ENCODE data around the gene HLCS. TPM values are rescaled to one million over a fixed set of nuclear protein-coding genes. Genes with fewer than 3 reads are reported as not detected.
"Not testable (repeated sequence)": the region's sequence is repeated elsewhere in the genome, so short reads cannot be mapped to it uniquely, and the experiment has no call there.

The HLCS gene
- 18.8 TPM for total RNA-seq

DNA sequence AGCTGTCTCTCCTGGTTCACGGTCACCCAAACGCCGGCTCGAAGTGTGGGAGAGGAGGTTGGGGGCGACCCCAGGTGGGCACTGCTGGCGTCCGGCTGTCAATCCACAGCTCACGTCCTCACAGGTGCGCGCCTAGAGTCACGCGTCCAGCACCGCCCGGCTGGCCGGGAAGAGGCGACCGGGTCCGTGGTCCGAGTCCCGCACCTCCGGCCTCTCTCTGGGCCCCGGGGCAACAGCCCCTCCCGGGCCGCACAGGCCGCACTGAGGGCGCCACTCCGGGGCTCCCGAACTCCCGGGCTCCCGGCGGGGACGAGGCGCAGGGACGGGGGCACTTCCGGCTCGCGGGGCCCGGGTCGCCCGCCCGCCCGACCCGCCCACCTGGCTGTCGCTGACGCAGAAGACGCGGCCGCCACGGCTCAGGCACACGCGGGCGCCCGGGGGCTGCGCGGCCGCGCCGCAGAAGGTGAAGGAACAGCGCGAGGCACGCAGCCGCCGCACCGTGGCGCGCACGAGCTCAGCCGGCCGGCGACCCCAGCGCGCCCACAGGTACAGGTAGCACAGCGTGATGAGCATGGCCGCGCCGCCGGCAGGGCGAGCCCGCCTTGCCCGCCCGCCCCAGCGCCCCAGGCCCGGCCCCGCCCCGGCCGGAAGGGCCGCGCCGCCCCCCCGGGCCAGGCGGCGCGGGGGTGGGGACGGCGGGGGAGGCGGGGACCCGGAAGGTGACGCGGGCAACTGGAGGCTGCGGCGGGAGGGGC, at the start of gene HLCS:
TSS of gene HLCS (minus strand) at position 604 of the 755 bp plus-strand sequence. CDS start at position 573, 31 bp downstream.
- Histone ChIP-seq H3K9ac (ENCODE audit: low read depth in 1 of 3, low read length in 3 of 3) (peak within 1 kb of the TSS; percentile 57 to 82 (median 75)), H3K4me1 (ENCODE audit: control insufficient read depth in 3 of 3, insufficient read depth in 3 of 3, low read length in 3 of 3) (peaks cover 3 to 8% (median 4%) of the 10 kb centered on the region in 3 donors), H3K27me3 (ENCODE audit: control insufficient read depth in 3 of 3, insufficient read depth in 3 of 3, low read length in 3 of 3) (no peaks in the 10 kb centered on the region), H3K4me3 (ENCODE audit: low read length in 3 of 3) (peak within 1 kb of the TSS; percentile 61 to 81 (median 75)), H3K36me3 (ENCODE audit: control insufficient read depth in 3 of 3, insufficient read depth in 3 of 3, low read length in 3 of 3) (peaks cover 0 to under 1% (median under 1%) of the 10 kb centered on the region in 3 donors), H3K9me3 (ENCODE audit: control insufficient read depth in 3 of 3, low read length in 3 of 3) (no peaks in the 10 kb centered on the region), H3K27ac (ENCODE audit: low read depth, low read length) (peak within 1 kb of the TSS; percentile 65)

DNA sequence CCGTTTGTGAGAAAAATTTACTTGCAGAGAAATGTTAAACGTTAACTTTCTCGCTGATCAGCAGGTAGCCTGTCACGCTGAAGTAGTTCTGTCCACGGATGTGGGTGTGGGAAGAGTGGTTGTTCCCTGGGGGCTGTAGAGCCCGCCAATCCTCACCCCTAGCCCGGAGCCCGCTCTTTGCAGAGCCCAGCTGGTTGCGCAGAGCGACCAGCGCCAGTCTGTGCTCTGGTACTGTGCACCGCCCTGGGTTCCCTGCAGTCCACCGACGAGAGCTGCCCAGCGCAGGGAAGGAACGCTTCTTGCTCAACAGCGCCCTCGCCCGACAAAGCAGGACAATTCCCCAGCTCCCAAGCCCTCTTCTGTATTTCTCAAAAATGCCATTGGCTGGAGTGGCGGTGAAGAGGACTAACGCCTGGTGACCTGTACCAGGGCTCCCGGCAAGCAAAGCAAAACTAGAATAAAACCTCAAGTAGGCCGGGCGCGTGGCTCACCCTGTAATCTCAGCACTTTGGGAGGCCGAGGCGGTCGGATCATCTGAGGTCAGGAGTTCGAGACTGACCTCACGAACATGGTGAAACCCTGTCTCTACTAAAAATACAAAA, 43.4 kb upstream of the HLCS start:
- peak overlapping the region in 2 of 3 donors; percentile 24 to 66 for H3K4me3 ChIP-seq (ENCODE audit: low read length in 3 of 3)
- H3K27ac ChIP-seq (ENCODE audit: low read depth, low read length): no peak overlapping the region
- H3K4me1 ChIP-seq (ENCODE audit: control insufficient read depth in 3 of 3, insufficient read depth in 3 of 3, low read length in 3 of 3): peaks cover 10 to 14% (median 11%) of the 10 kb centered on the region in 3 donors
- H3K27me3 ChIP-seq (ENCODE audit: control insufficient read depth in 3 of 3, insufficient read depth in 3 of 3, low read length in 3 of 3): peaks cover 24 to 51% (median 30%) of the 10 kb centered on the region in 3 donors
- no peaks in the 10 kb centered on the region for H3K36me3 ChIP-seq (ENCODE audit: control insufficient read depth in 3 of 3, insufficient read depth in 3 of 3, low read length in 3 of 3)
- no peak overlapping the region for H3K9ac ChIP-seq (ENCODE audit: low read depth in 1 of 3, low read length in 3 of 3)
- H3K9me3 ChIP-seq (ENCODE audit: control insufficient read depth in 3 of 3, low read length in 3 of 3): no peaks in the 10 kb centered on the region

DNA sequence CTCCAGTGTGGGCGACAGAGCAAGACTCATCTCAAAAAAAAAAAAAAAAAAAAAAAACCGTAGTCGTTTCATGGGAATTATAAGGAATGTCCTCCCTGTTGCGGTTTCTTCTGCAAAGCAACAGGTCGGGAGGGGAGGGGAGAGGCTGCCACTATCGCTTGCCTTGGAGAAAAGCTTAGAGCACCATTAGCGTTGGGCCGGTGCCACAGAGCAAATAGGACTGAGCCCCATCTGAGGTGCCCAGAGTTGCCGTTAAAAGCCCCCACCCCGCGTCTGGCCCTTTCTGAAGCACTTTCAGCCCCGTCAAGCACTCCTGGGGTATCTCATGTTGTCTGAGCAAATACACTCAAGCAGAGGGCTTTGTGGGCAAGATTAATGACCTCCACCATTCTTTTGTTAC, 42.3 kb upstream of the HLCS start:
- H3K27ac ChIP-seq (ENCODE audit: low read depth, low read length): no peak overlapping the region
- no peak overlapping the region for H3K9ac ChIP-seq (ENCODE audit: low read depth in 1 of 3, low read length in 3 of 3)
- H3K36me3 ChIP-seq (ENCODE audit: control insufficient read depth in 3 of 3, insufficient read depth in 3 of 3, low read length in 3 of 3): no peaks in the 10 kb centered on the region
- peaks cover 10 to 14% (median 11%) of the 10 kb centered on the region in 3 donors for H3K4me1 ChIP-seq (ENCODE audit: control insufficient read depth in 3 of 3, insufficient read depth in 3 of 3, low read length in 3 of 3)
- no peaks in the 10 kb centered on the region for H3K9me3 ChIP-seq (ENCODE audit: control insufficient read depth in 3 of 3, low read length in 3 of 3)
- H3K4me3 ChIP-seq (ENCODE audit: low read length in 3 of 3): no peak overlapping the region
- H3K27me3 ChIP-seq (ENCODE audit: control insufficient read depth in 3 of 3, insufficient read depth in 3 of 3, low read length in 3 of 3): peaks cover 22 to 51% (median 30%) of the 10 kb centered on the region in 3 donors

DNA sequence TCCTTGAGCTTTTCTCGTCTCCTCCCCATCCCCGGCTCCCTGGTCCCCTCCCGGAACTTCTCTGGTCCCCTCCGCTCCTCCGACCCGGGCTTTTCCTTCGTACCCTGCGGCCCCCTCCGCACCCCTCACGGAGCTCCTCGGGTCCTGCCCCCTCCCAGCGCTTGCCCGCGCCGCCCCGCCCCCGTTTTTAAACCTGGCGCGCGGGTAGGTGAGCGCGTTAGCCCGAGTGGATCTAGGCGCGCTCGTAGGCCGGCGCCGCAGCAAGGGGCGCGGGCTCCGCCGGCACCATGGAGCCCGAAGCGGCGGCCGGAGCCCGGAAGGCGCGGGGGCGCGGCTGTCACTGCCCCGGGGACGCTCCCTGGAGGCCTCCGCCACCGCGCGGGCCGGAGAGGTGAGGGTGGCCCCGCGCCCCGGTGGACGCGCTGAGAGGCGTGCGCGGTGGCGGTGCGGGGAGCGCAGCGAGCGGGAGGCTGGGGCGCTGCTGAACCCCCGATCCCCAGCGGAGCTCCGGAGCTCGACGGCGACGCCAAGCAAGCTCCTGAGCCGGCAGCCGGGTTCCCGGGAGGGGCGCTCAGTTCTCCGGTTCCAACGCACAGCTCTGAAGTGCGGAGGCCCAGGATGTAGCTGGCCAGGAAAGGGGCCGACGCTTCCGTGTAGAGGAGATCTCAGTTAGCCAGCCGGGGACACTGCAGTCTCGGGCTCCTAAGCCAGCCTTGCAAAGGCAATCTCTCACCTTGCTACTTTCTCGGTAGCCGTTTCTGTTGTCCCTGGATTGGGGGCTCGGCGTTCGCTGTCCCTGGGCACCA, 40.2 kb upstream of the HLCS start, which contains the start of gene RIPPLY3:
TSS of gene RIPPLY3 (plus strand) at position 217 of the 806 bp plus-strand sequence. CDS start at position 288, 71 bp downstream.
- H3K9me3 ChIP-seq (ENCODE audit: control insufficient read depth in 3 of 3, low read length in 3 of 3): no peaks in the 10 kb centered on the region
- no peaks in the 10 kb centered on the region for H3K36me3 ChIP-seq (ENCODE audit: control insufficient read depth in 3 of 3, insufficient read depth in 3 of 3, low read length in 3 of 3)
- H3K4me1 ChIP-seq (ENCODE audit: control insufficient read depth in 3 of 3, insufficient read depth in 3 of 3, low read length in 3 of 3): peaks cover 10 to 14% (median 11%) of the 10 kb centered on the region in 3 donors
- H3K27ac ChIP-seq (ENCODE audit: low read depth, low read length): no peak within 1 kb of the TSS
- peak within 1 kb of the TSS; percentile 40 to 54 (median 51) for H3K4me3 ChIP-seq (ENCODE audit: low read length in 3 of 3)
- peaks cover 19 to 40% (median 30%) of the 10 kb centered on the region in 3 donors for H3K27me3 ChIP-seq (ENCODE audit: control insufficient read depth in 3 of 3, insufficient read depth in 3 of 3, low read length in 3 of 3)
- peak within 1 kb of the TSS in 1 of 3 donors; percentile 3 for H3K9ac ChIP-seq (ENCODE audit: low read depth in 1 of 3, low read length in 3 of 3)

DNA sequence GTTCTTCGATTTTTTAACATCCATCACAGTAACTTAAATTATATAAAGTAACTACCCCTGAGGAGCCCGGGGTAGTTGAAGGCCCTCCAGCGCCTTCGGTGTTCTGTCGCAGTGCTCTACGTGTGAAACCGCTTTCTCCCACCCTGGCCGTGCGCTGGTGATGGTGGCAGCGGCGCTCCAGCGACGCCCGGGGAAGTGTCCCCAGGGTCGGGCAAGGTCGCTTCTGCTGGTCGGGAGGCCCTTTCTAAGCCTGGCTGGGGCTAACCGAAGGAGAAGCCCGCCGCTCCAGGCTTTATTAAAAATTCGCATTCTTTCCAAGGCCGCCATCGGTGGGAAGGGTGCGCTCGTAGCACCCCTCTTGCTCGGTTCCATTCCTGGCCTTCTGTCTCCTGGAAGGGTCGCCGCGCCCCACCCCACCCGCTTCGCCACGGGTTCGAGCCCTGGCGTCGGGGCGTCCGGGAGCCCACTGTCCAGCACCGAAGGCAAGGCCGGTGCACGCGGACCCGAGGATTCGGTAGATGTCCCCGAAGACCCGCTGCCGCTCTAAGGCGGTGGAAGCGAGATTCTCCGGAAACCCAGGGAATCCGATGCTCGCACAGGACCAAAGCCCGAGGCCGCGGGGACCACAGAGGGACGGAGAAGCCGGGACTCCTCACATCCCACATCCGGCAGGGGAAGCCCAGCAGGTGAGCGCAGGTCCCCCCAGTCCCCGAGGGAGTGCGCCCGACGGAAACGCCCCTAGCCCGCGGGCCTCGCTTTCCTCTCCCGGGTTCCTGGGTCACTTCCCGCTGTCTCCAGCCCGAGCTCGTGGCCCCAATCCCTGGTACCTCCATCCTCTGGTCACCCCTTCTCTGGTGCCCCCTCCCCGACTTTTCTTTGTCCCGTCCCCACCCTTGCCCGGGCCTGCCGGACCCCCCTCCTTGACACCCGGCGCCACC, 39.3 kb upstream of the HLCS start:
- H3K36me3 ChIP-seq (ENCODE audit: control insufficient read depth in 3 of 3, insufficient read depth in 3 of 3, low read length in 3 of 3): no peaks in the 10 kb centered on the region
- no peak overlapping the region for H3K9ac ChIP-seq (ENCODE audit: low read depth in 1 of 3, low read length in 3 of 3)
- no peak overlapping the region for H3K4me3 ChIP-seq (ENCODE audit: low read length in 3 of 3)
- peaks cover 10 to 14% (median 11%) of the 10 kb centered on the region in 3 donors for H3K4me1 ChIP-seq (ENCODE audit: control insufficient read depth in 3 of 3, insufficient read depth in 3 of 3, low read length in 3 of 3)
- peaks cover 19 to 40% (median 30%) of the 10 kb centered on the region in 3 donors for H3K27me3 ChIP-seq (ENCODE audit: control insufficient read depth in 3 of 3, insufficient read depth in 3 of 3, low read length in 3 of 3)
- H3K9me3 ChIP-seq (ENCODE audit: control insufficient read depth in 3 of 3, low read length in 3 of 3): no peaks in the 10 kb centered on the region
- H3K27ac ChIP-seq (ENCODE audit: low read depth, low read length): no peak overlapping the region

DNA sequence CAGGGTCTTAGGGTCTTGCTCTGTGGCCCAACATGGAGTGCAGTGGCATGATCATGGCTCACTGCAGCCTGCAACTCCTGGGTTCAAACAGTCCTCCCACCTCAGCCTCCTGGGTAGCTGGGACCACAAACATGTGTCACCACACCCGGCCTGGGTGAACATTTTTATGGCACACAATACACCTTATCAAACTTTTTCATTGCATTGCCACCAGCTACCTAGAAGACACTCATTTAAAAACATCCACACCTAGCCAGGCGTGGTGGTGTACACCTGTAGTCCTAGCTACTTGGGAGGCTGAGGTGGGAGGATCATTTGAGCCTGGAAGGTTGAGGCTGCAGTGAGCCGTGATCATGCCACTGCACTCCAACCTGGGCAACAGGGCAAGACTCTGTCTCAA, 37.4 kb upstream of the HLCS start:
- H3K4me3 ChIP-seq (ENCODE audit: low read length in 3 of 3); H3K9ac ChIP-seq (ENCODE audit: low read depth in 1 of 3, low read length in 3 of 3); H3K27ac ChIP-seq (ENCODE audit: low read depth, low read length); H3K9me3 ChIP-seq (ENCODE audit: control insufficient read depth in 3 of 3, low read length in 3 of 3); H3K36me3 ChIP-seq (ENCODE audit: control insufficient read depth in 3 of 3, insufficient read depth in 3 of 3, low read length in 3 of 3); H3K4me1 ChIP-seq (ENCODE audit: control insufficient read depth in 3 of 3, insufficient read depth in 3 of 3, low read length in 3 of 3): not testable (repeated sequence)
- H3K27me3 ChIP-seq (ENCODE audit: control insufficient read depth in 3 of 3, insufficient read depth in 3 of 3, low read length in 3 of 3): peaks cover 21 to 27% (median 22%) of the 10 kb centered on the region in 3 donors

DNA sequence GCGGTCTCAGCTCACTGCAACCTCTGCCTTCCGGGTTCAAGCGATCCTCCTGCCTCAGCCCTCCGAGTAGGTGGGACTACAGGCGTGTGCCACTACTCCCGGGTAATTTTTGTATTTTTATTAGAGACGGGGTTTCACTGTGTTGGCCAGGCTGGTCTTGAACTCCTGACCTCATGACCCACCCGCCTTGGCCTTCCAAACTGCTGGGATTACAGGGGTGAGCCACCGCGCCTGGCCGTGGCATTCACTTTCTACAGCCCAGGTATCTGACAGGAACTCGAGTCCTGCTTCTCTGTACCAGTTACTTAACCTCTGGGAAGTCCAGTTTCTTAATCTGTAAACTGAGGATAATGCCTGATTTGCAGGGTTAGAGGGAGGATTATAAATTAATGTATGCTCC, 36.4 kb upstream of the HLCS start:
- H3K4me1 ChIP-seq (ENCODE audit: control insufficient read depth in 3 of 3, insufficient read depth in 3 of 3, low read length in 3 of 3); H3K9ac ChIP-seq (ENCODE audit: low read depth in 1 of 3, low read length in 3 of 3); H3K27ac ChIP-seq (ENCODE audit: low read depth, low read length); H3K36me3 ChIP-seq (ENCODE audit: control insufficient read depth in 3 of 3, insufficient read depth in 3 of 3, low read length in 3 of 3); H3K9me3 ChIP-seq (ENCODE audit: control insufficient read depth in 3 of 3, low read length in 3 of 3); H3K4me3 ChIP-seq (ENCODE audit: low read length in 3 of 3): not testable (repeated sequence)
- H3K27me3 ChIP-seq (ENCODE audit: control insufficient read depth in 3 of 3, insufficient read depth in 3 of 3, low read length in 3 of 3): peaks cover 15 to 19% (median 17%) of the 10 kb centered on the region in 3 donors

DNA sequence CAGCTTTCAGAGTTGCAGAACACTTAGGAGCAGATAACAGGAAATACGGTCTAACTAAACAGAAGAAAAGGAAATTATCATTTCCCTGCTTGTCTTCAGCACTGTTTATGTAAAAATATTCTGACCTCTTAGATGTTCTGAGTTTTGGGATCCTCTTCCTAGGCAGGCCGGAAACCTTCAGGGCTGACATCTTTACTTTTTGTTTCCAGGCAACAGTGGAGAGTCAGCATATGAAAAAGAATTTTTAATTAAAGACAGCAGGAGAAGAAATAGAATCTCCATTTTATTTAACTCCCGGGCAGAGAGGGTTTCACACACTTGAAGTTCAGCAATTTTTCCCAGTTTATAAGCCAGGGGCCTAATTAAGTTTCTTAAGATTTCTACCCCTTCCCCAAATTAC, 35.0 kb upstream of the HLCS start:
- H3K27me3 ChIP-seq (ENCODE audit: control insufficient read depth in 3 of 3, insufficient read depth in 3 of 3, low read length in 3 of 3): peaks cover 8 to 10% (median 9%) of the 10 kb centered on the region in 3 donors
- H3K4me3 ChIP-seq (ENCODE audit: low read length in 3 of 3): no peak overlapping the region
- H3K9me3 ChIP-seq (ENCODE audit: control insufficient read depth in 3 of 3, low read length in 3 of 3): no peaks in the 10 kb centered on the region
- no peak overlapping the region for H3K9ac ChIP-seq (ENCODE audit: low read depth in 1 of 3, low read length in 3 of 3)
- peaks cover 0 to 5% (median 0%) of the 10 kb centered on the region in 3 donors for H3K4me1 ChIP-seq (ENCODE audit: control insufficient read depth in 3 of 3, insufficient read depth in 3 of 3, low read length in 3 of 3)
- no peaks in the 10 kb centered on the region for H3K36me3 ChIP-seq (ENCODE audit: control insufficient read depth in 3 of 3, insufficient read depth in 3 of 3, low read length in 3 of 3)
- no peak overlapping the region for H3K27ac ChIP-seq (ENCODE audit: low read depth, low read length)

DNA sequence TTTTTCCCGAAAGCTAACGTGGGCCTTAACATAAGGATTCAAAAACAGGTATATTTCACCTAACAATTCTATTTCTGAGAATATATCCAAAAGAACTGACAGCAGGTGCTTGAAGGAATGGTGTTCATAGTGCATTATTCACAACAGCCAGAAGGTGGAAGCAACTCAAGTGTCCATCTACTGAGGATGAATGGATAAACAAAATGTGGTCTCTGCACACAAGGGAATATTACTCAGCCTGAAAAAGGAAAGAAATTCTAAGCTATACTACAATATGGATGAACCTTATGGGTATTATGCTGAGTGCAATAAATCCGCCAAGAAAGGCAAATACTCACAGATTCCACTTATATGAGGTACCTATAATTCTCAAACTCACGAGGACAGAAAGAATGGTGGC, 33.9 kb upstream of the HLCS start:
- no peak overlapping the region for H3K9ac ChIP-seq (ENCODE audit: low read depth in 1 of 3, low read length in 3 of 3)
- no peak overlapping the region for H3K4me3 ChIP-seq (ENCODE audit: low read length in 3 of 3)
- H3K9me3 ChIP-seq (ENCODE audit: control insufficient read depth in 3 of 3, low read length in 3 of 3): no peaks in the 10 kb centered on the region
- peaks cover under 1 to 3% (median 2%) of the 10 kb centered on the region in 3 donors for H3K27me3 ChIP-seq (ENCODE audit: control insufficient read depth in 3 of 3, insufficient read depth in 3 of 3, low read length in 3 of 3)
- no peaks in the 10 kb centered on the region for H3K36me3 ChIP-seq (ENCODE audit: control insufficient read depth in 3 of 3, insufficient read depth in 3 of 3, low read length in 3 of 3)
- no peaks in the 10 kb centered on the region for H3K4me1 ChIP-seq (ENCODE audit: control insufficient read depth in 3 of 3, insufficient read depth in 3 of 3, low read length in 3 of 3)
- H3K27ac ChIP-seq (ENCODE audit: low read depth, low read length): no peak overlapping the region

All from skeletal muscle tissue (tissue), 4 donors.